ENCODE data around the gene NCAPG2.

DNA sequence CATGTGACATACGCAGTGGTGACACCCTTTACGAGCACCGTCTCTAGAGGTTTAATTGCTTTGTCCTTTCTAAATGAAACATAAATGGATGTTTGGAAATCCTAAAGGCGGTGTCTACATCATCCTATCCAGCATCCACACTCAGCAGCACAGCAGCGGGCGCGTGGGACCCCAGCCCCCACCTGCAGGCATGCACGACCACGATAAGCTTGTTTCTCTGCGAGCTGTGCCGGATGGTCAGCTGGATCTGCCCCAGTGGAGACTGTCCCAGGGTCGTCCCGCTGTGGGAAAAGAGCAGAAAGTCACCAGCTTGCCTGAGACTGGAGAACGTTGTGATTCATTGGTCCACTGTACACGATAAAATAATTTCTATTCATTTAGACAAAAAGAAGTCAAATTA, 34.2 kb upstream of the NCAPG2 start:
- TF ChIP-seq, protein P1, sequence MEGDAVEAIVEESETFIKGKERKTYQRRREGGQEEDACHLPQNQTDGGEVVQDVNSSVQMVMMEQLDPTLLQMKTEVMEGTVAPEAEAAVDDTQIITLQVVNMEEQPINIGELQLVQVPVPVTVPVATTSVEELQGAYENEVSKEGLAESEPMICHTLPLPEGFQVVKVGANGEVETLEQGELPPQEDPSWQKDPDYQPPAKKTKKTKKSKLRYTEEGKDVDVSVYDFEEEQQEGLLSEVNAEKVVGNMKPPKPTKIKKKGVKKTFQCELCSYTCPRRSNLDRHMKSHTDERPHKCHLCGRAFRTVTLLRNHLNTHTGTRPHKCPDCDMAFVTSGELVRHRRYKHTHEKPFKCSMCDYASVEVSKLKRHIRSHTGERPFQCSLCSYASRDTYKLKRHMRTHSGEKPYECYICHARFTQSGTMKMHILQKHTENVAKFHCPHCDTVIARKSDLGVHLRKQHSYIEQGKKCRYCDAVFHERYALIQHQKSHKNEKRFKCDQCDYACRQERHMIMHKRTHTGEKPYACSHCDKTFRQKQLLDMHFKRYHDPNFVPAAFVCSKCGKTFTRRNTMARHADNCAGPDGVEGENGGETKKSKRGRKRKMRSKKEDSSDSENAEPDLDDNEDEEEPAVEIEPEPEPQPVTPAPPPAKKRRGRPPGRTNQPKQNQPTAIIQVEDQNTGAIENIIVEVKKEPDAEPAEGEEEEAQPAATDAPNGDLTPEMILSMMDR (conservative IDR thresholded peaks at IDR 0.05) = no peak
- no peak for TF ChIP-seq EZH2 (IDR thresholded peaks at IDR 0.05; ENCODE audit: low read depth)
